Activated CD4-positive, alpha-beta T cell treated with anti-CD3 and anti-CD28 coated beads, Interleukin-2, amount 50 U/mL, for 48 hours (primary cell): Measurements from ENCODE around the gene KLHL14.
"Not testable (repeated sequence)": the region's sequence is repeated elsewhere in the genome, so short reads cannot be mapped to it uniquely, and the experiment has no call there.

ENCODE experiments used
- DNase-seq, 2 experiments: peaks; one replicate each; pipeline ENCODE4 v3.0.0-alpha.2; 2020

Gene KLHL14

GRCh38 chr18:32711862-32712261, 61.0 kb downstream of the KLHL14 start:
- no peak for DNase-seq

GRCh38 chr18:32707586-32707985, 65.2 kb downstream of the KLHL14 start:
- no peak for DNase-seq

GRCh38 chr18:32707147-32707546, 65.7 kb downstream of the KLHL14 start:
- DNase-seq: no peak

GRCh38 chr18:32701313-32701712, 71.5 kb downstream of the KLHL14 start:
- no peak for DNase-seq

- no peak for DNase-seq
Measured at GRCh38 chr18:32698153-32698552, 74.7 kb downstream of the KLHL14 start.

GRCh38 chr18:32696376-32696775, 76.4 kb downstream of the KLHL14 start:
- DNase-seq: no peak

- no peak for DNase-seq
Measured at GRCh38 chr18:32695534-32695933, 77.3 kb downstream of the KLHL14 start.

GRCh38 chr18:32688821-32689220, 84.0 kb downstream of the KLHL14 start:
- DNase-seq: no peak

GRCh38 chr18:32684940-32685339, 87.9 kb downstream of the KLHL14 start:
- no peak for DNase-seq

- DNase-seq: no peak
Measured at GRCh38 chr18:32684096-32684495, 88.7 kb downstream of the KLHL14 start.

- DNase-seq: no peak
Measured at GRCh38 chr18:32683044-32683443, 89.8 kb downstream of the KLHL14 start.

- no peak for DNase-seq
Measured at GRCh38 chr18:32677578-32677977, 95.2 kb downstream of the KLHL14 start.

- DNase-seq: no peak
Measured at GRCh38 chr18:32674491-32674890, 98.3 kb downstream of the KLHL14 start.

GRCh38 chr18:32672398-32672797, 100.4 kb downstream of the KLHL14 start:
- no peak for DNase-seq

- no peak for DNase-seq
Measured at GRCh38 chr18:32670727-32671126, 102.1 kb downstream of the KLHL14 start.

- no peak for DNase-seq
Measured at GRCh38 chr18:32669549-32670165, 103.2 kb downstream of the KLHL14 start.

GRCh38 chr18:32668956-32669355, 103.9 kb downstream of the KLHL14 start:
- DNase-seq: no peak

- no peak for DNase-seq
Measured at GRCh38 chr18:32661486-32662299, 111.1 kb downstream of the KLHL14 start.

- not testable (repeated sequence) for DNase-seq
Measured at GRCh38 chr18:32654507-32654906, 118.3 kb downstream of the KLHL14 start.

- DNase-seq: not testable (repeated sequence)
Measured at GRCh38 chr18:32637659-32638058, 135.2 kb downstream of the KLHL14 start.

- no peak for DNase-seq
Measured at GRCh38 chr18:32637226-32637625, 135.6 kb downstream of the KLHL14 start.

- no peak for DNase-seq
Measured at GRCh38 chr18:32634876-32635431, 137.9 kb downstream of the KLHL14 start.

- no peak for DNase-seq
Measured at GRCh38 chr18:32629981-32630700, 142.7 kb downstream of the KLHL14 start.

GRCh38 chr18:32629292-32629691, 143.5 kb downstream of the KLHL14 start:
- no peak for DNase-seq
